Endothelial cell of umbilical vein (primary cell): ENCODE results near the gene SRCIN1.

Experiments used
- EZH2 ChIP-seq: IDR thresholded peaks from 2 replicates; pipeline ENCODE4 v1.6.1; 2012; ENCODE audit warnings: borderline replicate concordance, low read depth, mild to moderate bottlenecking, moderate library complexity, low read length, inconsistent platforms; ENCODE audit not compliant: severe bottlenecking
- JUN ChIP-seq: IDR thresholded peaks from 2 replicates; pipeline ENCODE4 v1.6.1; 2011; ENCODE audit warnings: borderline replicate concordance, low read depth; ENCODE audit not compliant: insufficient read length, insufficient read depth
- POLR2A ChIP-seq: IDR thresholded peaks from 2 replicates; pipeline ENCODE4 v1.6.1; 2012; ENCODE audit warnings: low read depth, mild to moderate bottlenecking, control low read depth, low read length
- TF ChIP-seq, protein P1 (sequence below), 2 donors: IDR thresholded peaks; 1 replicate in 1 of 2; 2 replicates in 1 of 2; pipeline ENCODE4 v1.5.1; 2011; ENCODE audit warnings: low read length in 2 of 2, mild to moderate bottlenecking in 2 of 2, moderate library complexity in 2 of 2, control low read depth in 1 of 2, inconsistent platforms in 1 of 2, low read depth in 1 of 2; ENCODE audit not compliant: insufficient read depth in 1 of 2; ENCODE audit errors: extremely low read depth in 1 of 2
- TF ChIP-seq, protein P2 (sequence below): IDR thresholded peaks from 2 replicates; pipeline ENCODE4 v1.6.1; 2011; ENCODE audit not compliant: insufficient read depth, insufficient read length

DNA sequence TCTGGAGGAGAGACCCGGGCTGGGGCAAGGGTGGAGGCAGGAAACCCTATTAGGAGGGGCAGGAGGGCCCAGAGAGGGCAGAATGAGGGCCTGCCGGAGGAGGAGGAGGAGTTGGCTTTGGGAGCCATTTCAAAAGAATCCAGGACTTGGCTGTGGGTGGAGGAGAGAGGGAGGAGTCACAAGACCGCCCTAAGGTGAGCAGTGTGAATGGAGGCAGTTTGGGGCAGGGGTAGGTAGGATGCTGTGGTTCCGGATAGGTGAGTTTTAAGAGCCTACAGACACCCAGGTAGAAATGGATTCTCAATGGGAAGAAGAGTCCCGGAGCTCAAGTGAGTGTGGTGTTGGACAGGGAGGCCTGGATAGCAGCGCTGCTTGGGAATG, 97.2 kb downstream of the SRCIN1 start:
- TF ChIP-seq, protein P1, sequence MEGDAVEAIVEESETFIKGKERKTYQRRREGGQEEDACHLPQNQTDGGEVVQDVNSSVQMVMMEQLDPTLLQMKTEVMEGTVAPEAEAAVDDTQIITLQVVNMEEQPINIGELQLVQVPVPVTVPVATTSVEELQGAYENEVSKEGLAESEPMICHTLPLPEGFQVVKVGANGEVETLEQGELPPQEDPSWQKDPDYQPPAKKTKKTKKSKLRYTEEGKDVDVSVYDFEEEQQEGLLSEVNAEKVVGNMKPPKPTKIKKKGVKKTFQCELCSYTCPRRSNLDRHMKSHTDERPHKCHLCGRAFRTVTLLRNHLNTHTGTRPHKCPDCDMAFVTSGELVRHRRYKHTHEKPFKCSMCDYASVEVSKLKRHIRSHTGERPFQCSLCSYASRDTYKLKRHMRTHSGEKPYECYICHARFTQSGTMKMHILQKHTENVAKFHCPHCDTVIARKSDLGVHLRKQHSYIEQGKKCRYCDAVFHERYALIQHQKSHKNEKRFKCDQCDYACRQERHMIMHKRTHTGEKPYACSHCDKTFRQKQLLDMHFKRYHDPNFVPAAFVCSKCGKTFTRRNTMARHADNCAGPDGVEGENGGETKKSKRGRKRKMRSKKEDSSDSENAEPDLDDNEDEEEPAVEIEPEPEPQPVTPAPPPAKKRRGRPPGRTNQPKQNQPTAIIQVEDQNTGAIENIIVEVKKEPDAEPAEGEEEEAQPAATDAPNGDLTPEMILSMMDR (IDR thresholded peaks at IDR 0.05; ENCODE audit: extremely low read depth in 1 of 2, insufficient read depth in 1 of 2, low read depth in 1 of 2, low read length in 2 of 2): no peak
- TF ChIP-seq, protein P2, sequence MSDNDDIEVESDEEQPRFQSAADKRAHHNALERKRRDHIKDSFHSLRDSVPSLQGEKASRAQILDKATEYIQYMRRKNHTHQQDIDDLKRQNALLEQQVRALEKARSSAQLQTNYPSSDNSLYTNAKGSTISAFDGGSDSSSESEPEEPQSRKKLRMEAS: no peak
- TF ChIP-seq JUN: no peak
- peak; percentile 10 for TF ChIP-seq POLR2A
- TF ChIP-seq EZH2: no peak
